Activated naive CD4-positive, alpha-beta T cell treated with anti-CD3 and anti-CD28 coated beads, Interleukin-2, amount 50 U/mL, for 24 hours (primary cell): ENCODE measurements around the gene TRIO.

ENCODE experiments used
- H3K27ac Mint-ChIP-seq: one replicate; pipeline ENCODE4 v1.8.0; 2021; ENCODE audit warnings: mild to moderate bottlenecking, mixed read lengths
- H3K27me3 Mint-ChIP-seq: one replicate; pipeline ENCODE4 v1.8.0; 2021; ENCODE audit warnings: mixed read lengths
- H3K36me3 Mint-ChIP-seq: one replicate; pipeline ENCODE4 v1.8.0; 2021; ENCODE audit warnings: mixed read lengths
- H3K4me1 Mint-ChIP-seq: one replicate; pipeline ENCODE4 v1.8.0; 2021; ENCODE audit warnings: mixed read lengths
- H3K4me3 Mint-ChIP-seq: one replicate; pipeline ENCODE4 v1.8.0; 2021; ENCODE audit warnings: mild to moderate bottlenecking, mixed read lengths
- H3K9me3 Mint-ChIP-seq: one replicate; pipeline ENCODE4 v1.8.0; 2021; ENCODE audit warnings: mixed read lengths

Gene TRIO

DNA sequence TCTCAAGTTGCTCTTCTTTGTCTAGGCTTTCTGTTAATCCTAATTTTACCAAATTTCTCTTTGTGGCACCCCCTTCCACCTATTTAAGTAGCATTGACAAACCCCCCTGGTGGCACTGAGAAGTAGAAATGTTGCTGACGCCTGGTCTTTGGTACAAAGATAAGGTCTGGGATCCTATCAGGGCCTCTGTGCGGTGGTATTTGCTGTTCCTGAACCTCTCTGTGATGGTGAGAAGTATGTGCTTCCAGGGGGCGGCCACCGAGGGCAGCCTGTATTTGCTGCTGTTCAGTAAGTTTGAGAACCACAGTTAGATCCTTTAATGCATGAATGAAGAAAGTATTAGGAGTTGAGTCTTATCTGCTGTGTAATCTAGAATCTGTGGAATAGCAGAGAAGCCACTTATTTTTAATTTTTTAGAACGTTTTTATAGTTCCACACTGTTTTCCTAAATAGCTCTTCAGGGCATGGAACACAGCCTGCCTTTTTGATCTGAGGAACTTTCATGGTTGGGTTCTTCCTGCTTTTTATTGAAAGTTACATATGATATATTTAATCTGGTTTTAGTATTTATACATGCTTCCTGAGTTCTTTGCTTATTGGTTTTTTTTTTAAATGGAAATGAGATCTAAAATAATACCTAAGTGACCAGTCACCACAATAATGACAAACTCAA lies 124.2 kb downstream of the TRIO start:
- Mint-ChIP-seq H3K27me3 (peaks cover 23% of the 10 kb centered on the region), H3K9me3 (no peaks in the 10 kb centered on the region), H3K4me3 (no peak overlapping the region), H3K36me3 (no peaks in the 10 kb centered on the region), H3K4me1 (peaks cover 10% of the 10 kb centered on the region), H3K27ac (no peak overlapping the region)

DNA sequence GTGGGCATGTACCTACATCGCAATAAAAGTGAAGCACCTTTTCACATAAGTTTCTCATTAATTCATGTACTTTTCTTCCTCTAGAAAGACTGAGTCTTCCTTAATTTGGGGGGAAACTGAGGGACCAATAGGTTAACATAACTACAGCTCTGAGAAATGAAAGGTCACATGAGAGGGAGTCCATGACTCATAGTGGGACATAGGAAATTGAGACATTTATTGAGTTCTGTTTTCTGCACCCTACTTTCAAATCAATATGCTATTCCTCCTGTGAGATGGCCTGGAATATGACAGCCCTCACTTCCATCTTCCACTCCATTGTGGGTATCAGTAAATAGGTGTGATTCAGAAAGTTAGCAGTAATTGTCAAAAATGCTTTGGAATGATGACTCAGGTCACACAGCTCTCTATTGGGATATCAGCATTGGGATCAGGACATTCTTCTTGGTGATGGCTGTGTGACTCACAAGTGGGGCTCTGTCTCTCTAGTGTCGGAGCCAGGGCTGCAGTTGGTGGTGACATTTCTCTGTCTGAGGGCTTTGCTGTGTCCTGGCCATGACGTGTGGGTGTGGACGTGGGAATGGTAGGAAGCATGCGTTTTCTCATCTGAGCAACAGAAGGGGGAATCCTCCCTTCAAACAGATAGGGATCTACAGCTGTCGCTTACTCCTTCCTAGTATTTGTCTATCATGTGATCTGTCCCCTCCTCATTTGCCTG lies 125.0 kb downstream of the TRIO start:
- Mint-ChIP-seq H3K4me3 (no peak overlapping the region), H3K36me3 (no peaks in the 10 kb centered on the region), H3K4me1 (peaks cover 10% of the 10 kb centered on the region), H3K27ac (no peak overlapping the region), H3K27me3 (peaks cover 20% of the 10 kb centered on the region), H3K9me3 (no peaks in the 10 kb centered on the region)

DNA sequence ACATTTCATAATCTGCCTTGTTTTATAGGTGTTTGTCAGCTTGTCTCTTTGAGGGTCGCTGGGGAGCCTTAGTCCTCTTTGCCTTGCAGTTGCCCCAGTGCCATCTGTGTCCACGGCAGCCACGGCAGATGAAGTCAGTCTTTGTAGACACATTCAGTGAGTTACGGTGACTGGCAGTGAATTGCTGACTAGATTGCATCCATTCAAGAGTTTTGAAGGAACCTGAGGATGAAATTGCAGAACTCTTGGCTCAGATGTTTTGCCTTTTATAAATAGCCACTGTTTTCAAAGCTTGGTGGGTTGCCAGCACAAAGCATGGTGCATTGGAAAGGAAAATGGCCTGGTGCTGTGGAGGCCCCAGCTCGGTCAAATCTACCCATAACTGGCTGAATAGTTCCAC lies 125.6 kb downstream of the TRIO start:
- no peaks in the 10 kb centered on the region for H3K9me3 Mint-ChIP-seq
- H3K4me3 Mint-ChIP-seq: no peak overlapping the region
- H3K36me3 Mint-ChIP-seq: no peaks in the 10 kb centered on the region
- peaks cover 20% of the 10 kb centered on the region for H3K27me3 Mint-ChIP-seq
- peaks cover 10% of the 10 kb centered on the region for H3K4me1 Mint-ChIP-seq
- no peak overlapping the region for H3K27ac Mint-ChIP-seq

DNA sequence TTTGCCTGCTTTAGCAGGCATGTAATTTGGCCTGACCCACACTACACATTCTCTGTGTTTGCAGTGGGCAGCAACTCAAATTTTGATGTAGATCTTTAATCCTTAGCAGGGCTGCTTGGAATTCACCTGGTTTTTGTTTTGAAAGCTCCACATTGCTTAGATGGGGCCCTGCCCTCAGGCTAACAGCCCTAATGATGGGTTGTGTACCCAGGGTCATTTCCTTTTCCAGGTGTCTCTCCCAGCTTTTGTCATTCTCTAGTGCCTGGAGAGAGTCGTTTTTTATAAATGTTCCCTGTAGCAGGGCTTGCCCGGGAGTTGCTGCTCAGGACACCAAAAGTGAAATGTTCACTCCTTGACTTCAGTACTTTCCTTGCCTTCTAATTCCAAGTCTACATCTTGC lies 126.3 kb downstream of the TRIO start:
- Mint-ChIP-seq H3K27ac (no peak overlapping the region), H3K27me3 (peaks cover 20% of the 10 kb centered on the region), H3K4me3 (no peak overlapping the region), H3K4me1 (peaks cover 10% of the 10 kb centered on the region), H3K36me3 (no peaks in the 10 kb centered on the region), H3K9me3 (no peaks in the 10 kb centered on the region)

DNA sequence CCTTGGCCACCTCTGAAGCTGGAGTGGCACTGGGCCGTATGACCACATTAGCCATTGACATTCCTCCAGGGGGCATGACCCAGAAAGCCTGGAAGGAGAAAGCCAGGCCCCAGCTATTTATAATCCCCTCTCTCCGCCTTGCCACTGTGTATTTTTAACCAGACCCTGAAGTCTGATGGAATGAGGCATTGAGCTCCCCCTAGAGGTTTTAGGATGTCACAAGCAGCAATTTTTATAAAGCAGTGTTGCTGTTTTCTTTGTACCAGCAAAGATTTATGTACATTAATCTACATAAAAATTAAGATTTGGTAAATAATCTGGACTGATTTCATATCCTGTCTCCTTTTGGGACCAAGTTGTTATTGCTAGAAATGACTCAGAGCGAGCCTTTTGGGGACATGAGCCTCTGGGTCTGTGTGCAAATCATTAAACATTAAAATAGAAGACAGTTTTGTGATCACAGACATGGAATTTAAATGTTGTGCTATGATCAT lies 127.1 kb downstream of the TRIO start:
- H3K4me1 Mint-ChIP-seq: peaks cover 4% of the 10 kb centered on the region
- H3K36me3 Mint-ChIP-seq: no peaks in the 10 kb centered on the region
- no peak overlapping the region for H3K27ac Mint-ChIP-seq
- H3K4me3 Mint-ChIP-seq: no peak overlapping the region
- H3K27me3 Mint-ChIP-seq: peaks cover 14% of the 10 kb centered on the region
- H3K9me3 Mint-ChIP-seq: no peaks in the 10 kb centered on the region

DNA sequence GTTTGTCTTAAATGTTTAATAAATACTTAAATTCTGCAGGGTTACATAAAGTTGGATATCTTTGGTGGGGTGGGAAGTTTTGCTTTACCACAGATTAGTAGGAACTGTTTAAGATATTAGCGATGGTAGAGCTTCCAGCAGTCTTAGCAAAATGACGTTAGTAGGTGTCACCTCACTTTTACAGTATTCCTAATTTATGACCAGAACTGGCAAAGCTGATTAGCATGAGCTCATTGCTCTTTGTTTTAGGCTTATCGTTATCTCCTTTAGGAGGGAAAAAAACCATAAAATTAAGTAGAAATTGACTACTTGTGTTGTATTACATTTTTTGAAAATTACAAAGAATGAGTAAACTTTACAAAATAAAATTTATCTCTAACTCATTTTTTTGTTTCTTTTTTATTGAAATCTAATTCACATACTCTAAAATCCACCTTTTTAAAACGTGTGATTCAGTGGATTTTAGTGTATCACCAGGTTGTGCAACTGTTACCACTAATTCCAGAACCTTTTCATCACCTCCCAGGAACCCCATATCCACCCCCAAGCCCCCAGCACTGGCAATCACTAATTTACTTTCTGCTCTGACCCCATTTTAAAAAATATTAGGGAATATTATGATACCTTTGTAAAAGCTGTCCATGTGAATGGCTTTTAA lies 129.5 kb downstream of the TRIO start:
- Mint-ChIP-seq H3K4me1 (no peaks in the 10 kb centered on the region), H3K27ac (no peak overlapping the region), H3K9me3 (no peaks in the 10 kb centered on the region), H3K36me3 (no peaks in the 10 kb centered on the region), H3K4me3 (no peak overlapping the region), H3K27me3 (peaks cover 14% of the 10 kb centered on the region)

DNA sequence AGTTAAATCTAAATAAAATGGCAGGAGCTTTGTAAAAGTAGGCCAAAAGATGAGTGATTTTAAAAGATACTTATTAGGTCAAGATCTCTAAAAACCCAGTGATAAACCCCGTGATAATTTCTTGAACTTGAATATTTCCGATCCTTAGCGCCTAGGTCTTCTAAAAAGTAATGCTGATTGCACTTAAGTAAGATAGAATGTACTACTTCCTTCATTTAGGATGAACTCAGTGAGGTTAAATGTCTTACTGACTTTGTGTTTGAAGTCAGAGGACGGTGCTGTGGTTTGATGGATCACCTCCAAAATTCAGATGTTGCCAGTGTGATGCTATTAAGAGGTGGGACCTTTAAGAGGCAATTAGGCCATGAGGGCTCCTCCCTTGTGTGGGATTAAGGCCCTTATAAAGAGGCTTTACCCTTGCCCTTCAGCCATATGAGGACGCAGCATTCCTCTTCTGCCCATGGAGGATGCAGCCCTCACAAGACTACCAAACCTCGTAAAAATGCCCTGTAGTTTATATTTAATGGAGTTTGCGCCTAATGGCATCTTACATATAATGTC lies 130.1 kb downstream of the TRIO start:
- H3K9me3 Mint-ChIP-seq: no peaks in the 10 kb centered on the region
- no peak overlapping the region for H3K4me3 Mint-ChIP-seq
- H3K36me3 Mint-ChIP-seq: no peaks in the 10 kb centered on the region
- H3K27ac Mint-ChIP-seq: no peak overlapping the region
- no peaks in the 10 kb centered on the region for H3K4me1 Mint-ChIP-seq
- peaks cover 14% of the 10 kb centered on the region for H3K27me3 Mint-ChIP-seq

DNA sequence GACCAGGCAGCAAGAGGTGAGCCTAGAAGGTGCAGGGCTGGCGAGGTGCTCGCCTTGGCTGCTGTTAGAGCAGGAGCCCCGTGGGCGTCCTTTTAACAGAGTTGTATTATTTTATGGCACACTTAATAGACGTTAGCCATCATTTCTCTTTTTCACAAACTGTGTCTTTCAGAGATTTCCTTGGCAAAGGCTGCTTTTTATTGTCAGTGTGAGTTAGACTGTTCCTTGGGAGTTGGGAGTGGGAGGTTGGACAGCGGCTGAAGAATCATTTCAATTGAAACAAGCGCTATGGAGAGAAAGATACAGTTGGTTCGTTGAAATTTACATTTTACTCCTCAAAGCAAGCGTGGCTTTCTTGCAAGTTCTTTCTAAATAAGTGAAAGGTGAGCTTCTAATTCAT lies 133.2 kb downstream of the TRIO start:
- peaks cover 9% of the 10 kb centered on the region for H3K27me3 Mint-ChIP-seq
- H3K36me3 Mint-ChIP-seq: no peaks in the 10 kb centered on the region
- no peak overlapping the region for H3K4me3 Mint-ChIP-seq
- no peaks in the 10 kb centered on the region for H3K4me1 Mint-ChIP-seq
- H3K9me3 Mint-ChIP-seq: no peaks in the 10 kb centered on the region
- no peak overlapping the region for H3K27ac Mint-ChIP-seq

DNA sequence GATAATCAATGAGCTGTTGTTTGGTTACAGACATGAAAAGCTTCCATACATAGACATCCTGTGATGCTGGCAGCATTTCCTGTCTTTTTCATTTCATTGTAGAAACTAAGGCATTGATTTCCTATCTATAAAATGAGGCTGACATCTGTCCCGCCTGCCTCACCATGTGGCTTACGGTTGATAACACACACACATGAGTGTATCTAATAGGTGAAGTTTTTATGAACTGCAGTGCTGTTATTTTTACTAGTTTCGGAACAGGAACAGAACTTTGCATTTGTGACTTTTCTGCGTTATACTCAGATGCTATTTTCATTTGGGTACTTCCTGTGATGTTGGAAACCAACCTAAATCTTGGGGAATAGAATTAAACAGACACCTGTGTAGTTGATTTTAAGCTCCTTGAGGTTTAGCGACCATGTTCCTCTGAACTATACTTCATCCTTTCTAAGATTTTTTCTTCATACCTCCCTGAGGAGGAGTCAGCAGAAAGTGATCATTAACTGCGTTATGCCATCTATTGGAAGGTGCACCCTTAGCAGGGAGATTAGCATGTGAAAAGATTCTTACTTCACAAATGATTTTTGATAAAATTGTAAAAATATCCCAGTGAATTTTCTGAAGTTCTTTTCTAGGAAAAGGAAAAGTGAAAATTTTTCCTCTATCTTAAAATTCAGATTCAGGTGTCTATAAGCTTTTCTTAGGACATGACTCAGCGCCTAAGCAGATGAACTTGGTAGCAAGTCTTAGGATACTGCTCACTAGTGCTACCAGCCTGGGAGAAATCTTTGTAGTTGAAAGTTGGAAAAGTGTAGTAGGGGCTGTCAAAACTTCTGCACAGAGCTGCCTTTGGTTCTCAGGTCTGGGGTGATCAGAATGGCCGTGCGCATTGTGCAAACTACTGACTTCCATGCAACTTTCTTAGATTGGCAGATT lies 134.5 kb downstream of the TRIO start:
- no peaks in the 10 kb centered on the region for H3K9me3 Mint-ChIP-seq
- H3K27me3 Mint-ChIP-seq: peaks cover 8% of the 10 kb centered on the region
- no peak overlapping the region for H3K27ac Mint-ChIP-seq
- no peak overlapping the region for H3K4me3 Mint-ChIP-seq
- H3K4me1 Mint-ChIP-seq: no peaks in the 10 kb centered on the region
- H3K36me3 Mint-ChIP-seq: no peaks in the 10 kb centered on the region

DNA sequence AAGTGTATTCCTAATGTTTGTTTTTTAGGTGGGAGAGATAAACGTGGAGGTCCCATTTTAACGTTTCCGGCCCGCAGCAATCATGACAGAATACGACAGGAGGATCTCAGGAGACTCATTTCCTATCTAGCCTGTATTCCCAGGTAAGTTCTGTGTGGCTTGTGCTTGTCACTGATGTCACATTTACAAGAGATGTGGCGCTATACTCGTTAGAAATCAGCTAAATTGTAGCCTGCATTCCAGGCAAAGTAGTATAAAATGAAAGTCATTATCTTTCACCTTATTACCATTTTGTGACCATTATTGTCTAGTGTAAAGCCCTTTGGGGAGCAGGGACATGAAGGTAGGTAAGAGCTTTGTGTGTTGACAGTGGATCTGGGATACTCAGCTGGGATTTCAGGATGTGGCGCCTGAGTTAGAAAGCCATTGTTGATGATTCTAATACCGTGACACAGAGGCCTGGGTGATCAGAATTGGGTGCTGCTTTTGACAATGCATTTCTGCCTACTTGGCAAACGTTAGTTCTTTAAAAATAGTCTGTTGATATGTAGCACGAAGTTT lies 137.2 kb downstream of the TRIO start:
- H3K27me3 Mint-ChIP-seq: peaks cover 8% of the 10 kb centered on the region

DNA sequence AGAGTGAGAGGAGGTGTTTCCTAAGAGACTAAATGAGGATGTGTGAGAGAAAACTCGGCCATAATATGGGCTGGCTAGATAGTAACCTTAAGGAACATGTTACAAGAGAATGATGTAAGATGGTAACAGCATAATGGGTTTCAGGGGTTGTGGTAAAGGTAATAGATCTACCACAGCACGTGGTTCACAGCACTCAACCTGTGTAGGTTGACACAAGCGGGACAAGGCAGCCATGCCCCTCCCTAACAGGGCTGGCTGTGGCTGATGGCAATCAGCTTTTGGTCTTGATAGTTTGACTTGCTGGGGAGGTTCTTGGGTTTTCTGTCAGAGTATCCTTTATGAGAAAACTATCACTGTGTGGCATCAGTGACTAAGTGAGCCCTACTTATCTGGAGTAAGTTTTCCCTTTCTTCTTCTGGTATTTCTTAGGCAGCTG lies 138.6 kb downstream of the TRIO start:
- Mint-ChIP-seq H3K4me3 (no peak overlapping the region), H3K27ac (no peak overlapping the region), H3K27me3 (peaks cover 5% of the 10 kb centered on the region), H3K4me1 (no peaks in the 10 kb centered on the region), H3K36me3 (no peaks in the 10 kb centered on the region), H3K9me3 (no peaks in the 10 kb centered on the region)

More for the DNA sequence above, 137.2 kb downstream of the TRIO start:
- Mint-ChIP-seq H3K4me1 (no peaks in the 10 kb centered on the region), H3K9me3 (no peaks in the 10 kb centered on the region), H3K4me3 (no peak overlapping the region), H3K36me3 (no peaks in the 10 kb centered on the region), H3K27ac (no peak overlapping the region)

DNA sequence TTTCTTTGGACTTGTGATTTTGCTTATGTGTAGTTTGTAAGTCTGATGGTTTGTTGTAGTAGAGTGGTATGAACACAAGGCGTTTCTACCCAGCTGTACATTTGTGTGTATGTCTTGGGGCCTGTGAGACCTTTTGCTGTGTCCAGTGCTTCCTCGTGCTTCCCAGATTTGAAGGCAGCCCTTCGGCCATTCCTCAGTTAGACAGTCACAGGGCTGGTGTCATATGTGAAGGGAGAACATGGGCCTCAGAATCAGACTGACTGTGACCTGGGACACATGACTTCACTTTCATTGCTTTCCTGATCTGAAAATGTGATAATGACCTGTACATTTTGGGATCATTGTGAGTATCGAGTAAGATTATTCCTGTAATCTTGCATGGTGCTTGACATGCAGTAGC lies 140.0 kb downstream of the TRIO start:
- Mint-ChIP-seq H3K27ac (no peak overlapping the region), H3K27me3 (peaks cover 5% of the 10 kb centered on the region), H3K9me3 (no peaks in the 10 kb centered on the region), H3K4me1 (no peaks in the 10 kb centered on the region), H3K36me3 (no peaks in the 10 kb centered on the region), H3K4me3 (no peak overlapping the region)

DNA sequence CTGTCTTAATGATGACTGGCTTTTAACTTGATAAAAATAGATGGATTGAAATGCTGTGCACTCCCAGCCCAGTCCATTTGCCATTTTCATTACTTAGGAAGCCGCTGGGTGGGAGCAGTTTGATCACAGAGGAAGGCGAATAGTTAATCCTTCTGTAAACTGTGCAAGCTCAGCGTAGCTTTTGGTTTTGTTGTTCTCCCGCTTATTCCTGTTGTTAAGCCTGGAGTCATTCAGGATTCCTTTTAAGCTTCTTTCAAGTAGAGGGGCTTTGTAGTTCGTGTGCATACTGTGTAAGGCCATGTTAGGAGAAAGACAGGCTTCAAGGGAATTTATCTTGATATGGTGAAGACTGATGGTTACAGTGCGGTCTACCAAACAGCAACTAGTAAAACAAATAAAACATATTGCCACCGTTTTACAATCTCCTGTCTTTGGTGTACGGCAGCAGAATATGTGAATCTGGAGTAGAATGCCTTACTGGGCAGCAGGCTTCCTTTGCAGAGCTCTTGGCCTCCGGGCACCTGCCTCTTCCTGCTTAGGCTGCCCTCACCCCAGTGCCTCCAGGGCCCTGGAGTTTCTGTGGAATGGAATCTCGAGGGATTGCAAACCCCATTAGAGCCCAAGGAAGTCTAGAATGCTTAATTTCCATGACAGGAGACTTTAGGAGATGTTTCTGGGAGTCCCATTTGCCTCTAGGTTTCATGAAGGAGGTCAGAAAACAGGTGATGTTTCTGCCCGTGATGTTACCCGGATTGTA lies 141.4 kb downstream of the TRIO start:
- Mint-ChIP-seq H3K27me3 (peaks cover 3% of the 10 kb centered on the region), H3K27ac (no peak overlapping the region), H3K9me3 (no peaks in the 10 kb centered on the region), H3K4me1 (no peaks in the 10 kb centered on the region), H3K36me3 (no peaks in the 10 kb centered on the region), H3K4me3 (no peak overlapping the region)

DNA sequence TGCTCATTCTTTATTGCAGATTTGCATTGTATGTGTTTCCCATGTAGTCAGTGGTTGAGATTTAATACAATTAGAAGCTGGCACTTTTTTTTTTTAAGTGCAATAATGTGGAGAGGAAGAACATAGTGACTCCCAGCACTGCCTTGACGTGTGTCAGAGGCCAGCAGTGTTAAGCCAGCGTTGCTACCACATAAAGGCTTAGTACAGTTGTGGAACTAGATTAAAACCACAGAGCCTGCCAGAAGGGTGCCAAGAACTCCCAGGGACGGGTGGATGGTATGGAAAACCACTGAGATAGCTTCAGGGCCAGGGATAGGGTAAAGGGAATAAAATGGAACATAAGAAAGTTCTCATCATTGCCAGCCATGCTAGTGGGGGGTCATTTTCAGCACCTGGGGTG lies 142.9 kb downstream of the TRIO start:
- no peaks in the 10 kb centered on the region for H3K9me3 Mint-ChIP-seq
- no peak overlapping the region for H3K27ac Mint-ChIP-seq
- no peak overlapping the region for H3K4me3 Mint-ChIP-seq
- H3K4me1 Mint-ChIP-seq: no peaks in the 10 kb centered on the region
- peaks cover 3% of the 10 kb centered on the region for H3K27me3 Mint-ChIP-seq
- no peaks in the 10 kb centered on the region for H3K36me3 Mint-ChIP-seq
